NCI-H2029 treated with DMSO at 0.1 percent for 48 hours (cell line): ENCODE measurements around the gene MCAM.
A peak's percentile ranks its signal among the peaks of the same experiment; 100 is the strongest.

Experiments used
- DNase-seq: peaks from one replicate; lab custom pipeline; 2025; lab: John Stamatoyannopoulos, UW

Gene MCAM

GRCh38 chr11:119316729-119317591, at the start of gene MCAM:
Gene MCAM (minus strand): TSS chr11:119317130. CDS start chr11:119317101, 29 bp downstream.
- no peak for DNase-seq

DNA sequence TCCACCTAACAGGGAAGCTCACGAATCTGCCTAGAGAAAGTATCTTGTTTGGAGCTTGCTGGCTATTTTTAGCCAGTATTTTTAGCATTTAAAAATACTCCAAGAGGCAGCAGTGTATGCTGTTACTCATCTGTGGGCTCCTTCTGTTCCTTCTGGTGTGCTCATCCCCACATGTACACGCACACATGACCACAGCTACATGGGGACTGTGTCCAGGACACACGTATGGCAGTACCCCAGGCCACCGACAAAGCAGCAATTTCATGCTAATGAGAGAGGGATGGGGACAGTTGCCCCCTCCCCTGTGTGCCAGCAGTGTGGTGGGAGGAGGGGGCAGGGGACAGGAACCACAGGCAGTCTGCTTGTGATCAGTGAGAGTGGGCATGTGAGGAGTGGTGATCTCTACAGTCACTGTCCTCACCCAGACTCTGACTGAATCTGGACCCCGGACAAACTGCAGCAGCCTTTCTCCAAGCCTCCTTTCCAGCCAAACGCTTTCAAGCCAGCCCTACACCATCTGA, 48.2 kb upstream of the MCAM start:
- no peak for DNase-seq

DNA sequence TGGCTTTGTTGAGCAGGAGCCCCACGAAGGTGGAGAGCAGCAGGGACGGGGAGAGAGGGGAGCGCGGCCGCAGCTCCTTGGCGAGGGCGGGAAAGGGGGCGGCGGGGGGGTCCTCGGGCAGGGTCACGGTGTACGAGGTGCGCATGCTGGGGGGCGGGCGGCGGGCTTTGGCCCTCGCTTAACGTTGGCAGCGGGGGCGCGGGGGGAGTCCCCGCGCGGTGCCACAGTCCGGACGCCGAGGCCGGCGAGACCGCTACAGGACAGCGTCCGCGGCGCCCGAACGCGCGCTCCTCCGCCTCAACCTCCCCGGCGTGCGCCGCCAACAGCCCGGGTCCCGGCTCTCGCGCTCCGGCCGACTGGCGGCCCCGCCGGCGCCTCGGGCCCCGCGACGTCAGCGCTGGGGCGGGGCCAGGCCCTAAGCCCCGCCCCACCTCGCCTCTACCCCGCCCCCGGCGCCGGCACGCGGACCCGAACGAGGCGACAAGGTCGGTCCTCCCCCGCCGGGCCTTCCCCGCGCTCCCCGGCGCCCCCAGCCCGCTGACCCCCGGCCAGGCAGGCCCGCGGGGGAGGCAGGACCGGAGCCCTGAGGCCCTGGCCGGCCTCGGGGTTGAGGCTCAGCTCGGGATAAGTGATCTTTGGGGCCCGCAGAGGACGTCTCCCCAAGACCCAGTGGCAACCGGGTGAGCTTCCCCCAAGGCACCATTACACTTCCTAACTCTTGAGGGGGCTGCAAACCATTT, 47.1 kb upstream of the MCAM start:
- DNase-seq, result no peak

- DNase-seq, result no peak
These were observed 46.3 kb upstream of the MCAM start for GRCh38 chr11:119363081-119363850.

DNA sequence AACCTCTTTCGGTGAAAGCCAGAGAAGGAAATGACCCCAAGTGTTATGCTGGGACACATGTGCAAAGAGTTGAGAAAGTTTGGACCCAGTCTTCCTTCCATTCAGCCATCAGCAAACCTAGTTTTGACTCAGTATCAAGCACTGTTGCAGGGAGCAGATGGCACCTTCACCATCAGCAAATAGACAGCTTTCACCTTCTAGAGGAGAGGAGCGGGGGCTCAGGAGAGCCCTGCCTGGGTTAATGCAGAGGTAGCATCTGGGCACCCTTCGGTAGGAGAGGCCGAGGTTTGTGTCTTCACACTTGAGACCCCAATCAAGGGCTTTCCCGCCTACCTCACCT, 45.8 kb upstream of the MCAM start:
- no peak for DNase-seq

DNA sequence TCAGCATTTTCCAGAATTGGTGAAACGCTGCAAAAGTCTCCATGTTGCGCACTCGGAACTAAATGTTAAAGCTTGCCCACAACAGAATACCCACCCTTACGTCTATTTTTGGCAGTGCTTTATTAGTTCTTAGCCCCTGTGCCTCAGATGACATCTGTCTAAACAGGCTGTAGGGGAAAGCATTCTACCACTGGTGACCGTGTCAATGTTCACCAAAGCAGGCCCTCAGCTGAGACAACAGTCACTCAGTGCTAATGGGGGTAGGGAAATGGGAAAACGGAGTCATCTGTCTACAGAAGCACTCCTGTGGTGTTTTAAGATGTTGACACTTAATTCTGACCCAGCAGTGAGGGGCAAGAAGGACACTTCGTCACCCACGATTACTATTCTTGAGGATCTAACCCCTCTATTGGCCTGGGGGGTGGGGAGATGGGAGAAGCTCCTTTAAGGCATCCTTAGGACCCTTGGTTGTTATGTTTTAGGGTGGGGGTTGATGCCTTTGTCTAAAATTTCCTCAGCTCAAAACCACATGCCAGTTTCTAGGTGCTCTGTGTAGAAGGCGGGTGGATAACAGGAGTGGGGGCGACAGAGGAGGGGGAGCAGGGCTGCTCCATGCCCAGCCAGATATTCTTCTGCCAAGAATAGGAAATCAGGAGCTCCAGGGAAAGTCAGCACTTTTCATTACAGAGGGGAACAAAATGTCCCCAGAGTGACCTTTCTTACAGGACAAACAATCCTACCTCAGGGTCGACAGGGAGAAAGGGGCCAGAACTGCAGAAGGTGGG, 45.2 kb upstream of the MCAM start:
- no peak for DNase-seq

GRCh38 chr11:119361056-119361787, 44.3 kb upstream of the MCAM start:
- DNase-seq, result peak; percentile 91

DNA sequence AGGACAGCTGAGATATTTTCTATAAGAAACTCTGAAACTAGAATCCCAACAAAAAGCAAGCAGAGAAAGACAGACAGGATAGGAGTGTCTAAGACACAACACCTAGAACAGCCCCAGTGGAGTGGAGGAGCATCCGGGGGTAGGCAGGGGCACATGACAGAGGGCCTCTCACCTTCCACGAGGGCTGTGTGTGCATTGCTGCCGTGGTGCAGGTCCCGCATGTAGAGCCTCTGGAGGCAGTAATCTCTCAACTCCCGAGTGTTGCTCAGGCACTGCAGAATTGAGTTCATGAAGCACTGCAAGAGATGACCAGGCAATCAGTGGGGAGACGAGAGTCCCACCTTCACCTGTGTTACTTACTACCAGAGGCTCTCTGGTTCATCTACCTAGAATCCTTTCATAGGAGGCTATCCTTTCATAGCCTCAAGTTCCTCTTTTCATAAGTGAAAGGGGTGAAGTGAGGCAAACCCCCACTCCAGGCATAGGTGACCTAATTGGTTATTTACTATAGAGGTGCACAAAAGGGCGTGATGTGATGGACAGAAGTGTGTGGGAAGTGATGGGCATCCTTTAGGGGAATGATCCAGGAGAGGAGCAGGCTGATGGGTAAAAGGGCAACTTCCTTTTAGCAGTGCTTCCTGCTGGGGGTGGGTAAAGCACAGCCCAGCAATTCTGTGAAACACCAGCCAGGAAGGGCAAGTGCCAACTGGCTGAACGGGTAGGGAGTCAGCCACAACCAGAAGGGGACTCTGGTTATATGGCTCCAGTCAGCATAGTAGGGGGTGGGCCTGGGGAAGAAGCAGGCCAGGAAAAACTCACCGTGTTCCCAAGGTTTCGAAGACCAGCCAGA, 42.7 kb upstream of the MCAM start:
- no peak for DNase-seq

GRCh38 chr11:119357074-119357473, 40.1 kb upstream of the MCAM start:
- no peak for DNase-seq

GRCh38 chr11:119356349-119357031, 39.6 kb upstream of the MCAM start:
- DNase-seq, result no peak

DNA sequence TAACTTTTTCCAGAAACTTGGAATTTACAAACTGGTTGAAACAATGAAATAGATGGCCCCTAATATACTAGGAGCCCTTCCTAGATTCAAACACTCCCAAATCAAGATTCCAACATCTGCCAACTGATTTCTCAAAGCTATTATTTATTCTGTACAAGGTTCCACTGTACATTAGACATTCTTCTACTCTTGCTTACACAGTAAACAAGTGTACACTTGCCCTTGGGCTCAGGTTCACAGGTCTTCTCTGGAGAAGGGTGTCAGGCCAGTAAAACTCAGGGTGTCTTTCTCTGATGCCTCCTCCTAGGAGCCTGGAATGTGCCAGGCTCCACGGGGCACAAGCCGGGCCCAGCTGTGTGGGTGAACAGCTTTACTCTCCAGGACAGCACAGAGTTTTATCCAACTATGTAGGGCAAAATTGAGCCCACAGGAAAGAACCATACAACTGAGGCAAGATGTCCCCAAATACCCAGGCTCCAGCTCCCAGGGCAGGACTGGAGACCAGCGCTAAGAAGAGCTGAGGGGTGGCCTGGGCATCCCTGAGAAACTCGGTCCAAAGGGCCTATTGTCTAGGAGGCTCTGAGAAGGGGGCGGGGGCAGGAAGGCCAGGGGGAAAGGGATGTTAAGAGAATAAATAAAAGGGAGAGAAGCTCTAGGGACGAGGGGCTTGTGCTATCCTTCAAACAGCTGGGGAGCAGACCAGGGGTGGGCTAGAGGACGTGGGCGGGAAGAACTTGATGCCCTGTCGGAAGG, 38.3 kb upstream of the MCAM start:
- DNase-seq, result no peak

DNA sequence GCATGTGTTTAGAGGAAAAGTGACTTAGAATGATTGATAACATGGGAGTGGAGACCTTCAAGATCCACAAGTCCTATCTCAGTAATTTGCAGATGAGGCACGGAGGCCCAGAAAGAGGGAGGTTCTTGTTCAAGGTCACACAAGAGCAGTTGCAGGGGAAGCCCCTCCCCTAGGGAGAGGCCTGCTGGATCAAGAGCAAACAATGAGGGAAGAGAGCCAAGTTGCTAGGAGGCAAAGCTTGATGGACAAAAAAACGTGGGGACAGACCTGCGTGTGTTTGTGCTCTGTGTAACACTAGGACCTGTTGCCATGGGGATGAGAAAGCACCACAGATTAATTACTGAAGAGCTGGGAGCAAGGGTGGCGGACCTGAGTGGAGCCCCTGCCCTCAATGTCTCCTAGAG, 35.9 kb upstream of the MCAM start:
- peak; percentile 87 for DNase-seq

- no peak for DNase-seq
These were observed 34.3 kb upstream of the MCAM start for GRCh38 chr11:119351232-119351631.

GRCh38 chr11:119350302-119350701, 33.4 kb upstream of the MCAM start:
- no peak for DNase-seq

DNA sequence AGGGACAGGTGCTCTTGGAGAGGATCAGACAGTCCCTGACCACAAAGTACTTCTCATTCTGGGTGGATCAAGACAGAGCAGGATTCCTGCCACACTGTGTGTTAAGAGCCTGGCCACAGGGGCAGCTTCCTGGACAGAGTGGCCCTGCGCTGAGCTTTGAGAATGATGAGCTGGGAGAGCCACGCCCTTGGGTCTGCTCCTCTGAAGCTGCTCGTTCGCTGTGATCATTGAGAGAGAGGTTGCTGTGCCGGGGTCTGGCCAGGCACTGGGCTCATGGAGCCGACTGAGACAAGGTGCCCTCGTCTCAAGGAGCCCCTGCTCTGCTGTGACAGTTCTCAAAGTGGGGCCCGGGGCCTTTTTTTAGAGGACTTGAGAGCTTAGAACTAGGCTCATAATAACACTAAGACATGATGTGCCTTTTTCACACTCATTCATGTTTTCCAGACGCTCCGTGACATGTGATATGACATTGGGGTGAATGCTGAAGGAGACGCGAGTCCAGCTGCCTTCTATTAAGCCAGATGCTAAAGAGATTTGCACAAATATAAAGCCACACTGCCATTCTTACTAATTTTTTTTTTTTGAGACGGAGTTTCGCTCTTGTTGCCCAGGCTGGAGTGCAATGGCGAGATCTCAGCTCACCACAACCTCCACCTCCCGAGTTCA, 31.1 kb upstream of the MCAM start:
- no peak for DNase-seq

DNA sequence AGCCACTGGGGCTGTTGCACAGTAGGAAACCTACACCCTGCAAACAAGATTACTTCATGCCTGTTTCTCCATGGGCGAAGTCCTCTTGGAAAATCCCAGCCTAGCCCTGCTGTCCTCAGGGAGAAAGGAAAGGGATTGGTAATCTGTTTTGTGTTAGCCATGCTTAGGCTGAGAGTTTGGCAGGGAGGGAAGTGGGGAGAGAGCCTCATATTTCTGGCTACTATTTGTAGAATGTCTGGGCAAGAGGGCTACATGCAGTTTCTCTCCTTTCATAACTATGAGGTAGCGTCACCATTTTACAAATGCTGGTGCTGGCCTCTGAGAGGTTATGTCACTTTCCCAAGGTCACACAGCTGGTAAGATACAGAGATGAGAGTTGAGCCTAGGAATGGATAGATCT, 30.3 kb upstream of the MCAM start:
- DNase-seq, result no peak

- DNase-seq, result no peak
These were observed 29.7 kb upstream of the MCAM start, which contains the start of gene MFRP for GRCh38 chr11:119346605-119347004. Gene MFRP (minus strand): TSS chr11:119346705. CDS start chr11:119346513, 192 bp downstream.

GRCh38 chr11:119345685-119346084, 28.8 kb upstream of the MCAM start:
- no peak for DNase-seq
